ENCODE measurements around the gene PRAMEF6. TPM values are rescaled to one million over a fixed set of nuclear protein-coding genes. Genes with fewer than 3 reads are reported as not detected.
"Not testable (repeated sequence)": the region's sequence is repeated elsewhere in the genome, so short reads cannot be mapped to it uniquely, and the experiment has no call there.

The PRAMEF6 gene
- total RNA-seq: not detected
- polyA plus RNA-seq: not detected
- long read RNA-seq, donor 1: 0 reads
- long read RNA-seq, donor 2: 0 reads
- long read RNA-seq, donor 3: 0 reads

DNA sequence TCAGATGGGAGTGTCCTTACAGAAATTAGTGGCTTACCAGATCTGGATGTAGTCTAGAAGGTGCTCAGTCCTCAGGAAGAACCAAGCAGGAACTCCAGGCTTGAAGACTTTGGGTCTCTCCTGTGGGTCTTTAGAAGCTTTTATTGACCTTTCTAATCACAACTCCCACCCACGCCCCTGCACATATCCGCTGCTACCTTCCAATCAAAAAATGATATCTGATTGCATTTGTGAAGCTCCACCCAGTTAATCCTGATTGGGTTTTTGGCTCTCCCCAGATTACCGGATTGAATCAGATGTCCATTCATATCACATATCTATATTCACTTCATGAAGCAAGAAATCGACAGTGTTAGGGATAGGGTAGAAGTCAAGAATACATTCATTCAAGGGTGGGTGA lies at the start of gene PRAMEF6:
PRAMEF6 (minus strand) TSS at position 101 of the 400 bp plus-strand sequence. CDS start 5,062 bp downstream, outside the sequence.
- not testable (repeated sequence) for H3K4me1 ChIP-seq (ENCODE audit: insufficient read depth)

DNA sequence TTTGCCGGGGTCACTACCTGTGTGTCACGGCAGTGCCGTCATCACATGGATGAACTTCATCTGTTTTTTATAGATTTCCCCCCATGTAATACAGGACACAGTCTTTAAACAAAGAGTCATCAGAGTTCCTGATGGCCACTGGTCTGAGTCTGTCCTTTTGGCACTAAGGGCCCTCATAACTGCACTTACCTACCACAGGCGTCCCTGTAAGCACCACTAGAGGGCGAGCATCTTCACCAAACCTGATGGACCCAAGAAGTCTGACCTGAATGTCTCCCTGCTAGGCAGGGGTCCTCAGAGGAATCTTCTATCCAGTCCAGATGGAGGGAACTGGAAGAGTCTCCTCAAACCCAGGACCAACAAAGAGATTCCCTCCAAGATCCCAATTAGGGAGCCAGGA lies 23.0 kb downstream of the PRAMEF6 start:
- H3K27ac ChIP-seq; H3K4me1 ChIP-seq (ENCODE audit: insufficient read depth); H3K36me3 ChIP-seq; DNase-seq; intact Hi-C loops (cut with DNase I); H3K4me3 ChIP-seq; H3K27me3 ChIP-seq; H3K9me3 ChIP-seq: not testable (repeated sequence)
- WGBS, 3 donors: 0 to 46% methylated on average over 2 to 4 of the region's 5 CpGs; no CpG with 5 or more reads in 1 of the 3 donors

More for the DNA sequence above, at the start of gene PRAMEF6:
- DNase-seq; H3K36me3 ChIP-seq; H3K27me3 ChIP-seq; H3K27ac ChIP-seq; H3K9me3 ChIP-seq; H3K4me3 ChIP-seq; intact Hi-C loops (cut with DNase I): not testable (repeated sequence)
- WGBS, 3 donors: 87 to 92% (median 89%) methylated on average over 1 to 4 of the region's 4 CpGs

GRCh38 chr1:12921749-12922148 lies 25.6 kb downstream of the PRAMEF6 start:
- intact Hi-C loops (cut with DNase I); H3K4me3 ChIP-seq; H3K9me3 ChIP-seq; H3K27ac ChIP-seq; H3K36me3 ChIP-seq; H3K4me1 ChIP-seq (ENCODE audit: insufficient read depth); DNase-seq; H3K27me3 ChIP-seq: not testable (repeated sequence)
- WGBS, 3 donors: 69 to 72% (median 71%) methylated on average over 2 of the region's 2 CpGs

DNA sequence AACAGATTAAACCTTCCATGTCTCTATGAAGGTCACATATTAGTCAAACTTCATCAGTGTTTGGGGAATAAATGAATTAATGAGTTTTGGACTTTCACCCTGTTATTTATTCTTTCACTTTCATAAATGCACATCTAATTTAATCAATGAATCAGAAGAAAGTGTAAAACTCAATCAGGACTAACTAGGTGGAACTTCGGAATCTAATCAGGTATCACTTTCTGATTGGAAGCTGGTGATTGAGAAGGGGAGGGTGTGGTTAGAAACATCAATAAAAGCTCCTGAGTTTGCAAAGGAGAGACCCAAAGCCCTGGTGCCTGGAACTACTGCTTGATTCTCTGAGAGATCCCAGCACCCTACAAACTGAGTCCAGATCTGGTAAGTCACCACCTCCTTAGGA lies 31.1 kb downstream of the PRAMEF6 start, which contains the start of gene PRAMEF7:
PRAMEF7 (plus strand) TSS at position 301 of the 400 bp plus-strand sequence. CDS start 1,083 bp downstream, outside the sequence.
- H3K4me3 ChIP-seq; H3K27ac ChIP-seq; DNase-seq; H3K27me3 ChIP-seq; H3K36me3 ChIP-seq; H3K9me3 ChIP-seq; intact Hi-C loops (cut with DNase I); H3K4me1 ChIP-seq (ENCODE audit: insufficient read depth): not testable (repeated sequence)
- no CpG with 5 or more reads among the region's 1 CpG for WGBS, 3 donors

- DNase-seq; intact Hi-C loops (cut with DNase I); H3K27ac ChIP-seq; H3K36me3 ChIP-seq; H3K27me3 ChIP-seq; H3K4me3 ChIP-seq; H3K4me1 ChIP-seq (ENCODE audit: insufficient read depth); H3K9me3 ChIP-seq: not testable (repeated sequence)
- 62 to 100% (median 64%) methylated on average over 2 to 3 of the region's 5 CpGs for WGBS, 3 donors
These were observed 43.4 kb downstream of the PRAMEF6 start for GRCh38 chr1:12903793-12904572.

- H3K9me3 ChIP-seq; H3K36me3 ChIP-seq; H3K27ac ChIP-seq; H3K4me3 ChIP-seq; intact Hi-C loops (cut with DNase I); H3K27me3 ChIP-seq; H3K4me1 ChIP-seq (ENCODE audit: insufficient read depth); DNase-seq: not testable (repeated sequence)
These were observed 48.2 kb downstream of the PRAMEF6 start for GRCh38 chr1:12899186-12899585.

GRCh38 chr1:12898170-12898569 lies 49.2 kb downstream of the PRAMEF6 start, which contains the start of gene PRAMEF10:
Gene PRAMEF10, minus strand, starts transcription at chr1:12898270. Its CDS starts 2,423 bp downstream, at chr1:12895847.
- DNase-seq; H3K36me3 ChIP-seq; H3K4me3 ChIP-seq; H3K9me3 ChIP-seq; H3K27ac ChIP-seq; H3K4me1 ChIP-seq (ENCODE audit: insufficient read depth); H3K27me3 ChIP-seq; intact Hi-C loops (cut with DNase I): not testable (repeated sequence)
- WGBS, 3 donors: 57% methylated on average over 1 of the region's 1 CpG; no CpG with 5 or more reads in 2 of the 3 donors

Small RNA genes lying within 50 kb of the gene (small RNA-seq; reads per million reads assigned to genes)
- gene RNU6-1072P: not detected

Other genes starting within 250 kb of the PRAMEF6 start
- gene AADACL3, start 231.5 kb downstream of the PRAMEF6 start, total RNA-seq: not detected
- not detected for gene AADACL3, start 231.5 kb downstream of the PRAMEF6 start, polyA plus RNA-seq
- 1 to 10 TPM in 1 of 7 donors, under 1 TPM in 3, not detected in 3; 0.32 to 2.2 (median 0.76) TPM for gene CFAP107, start 201.4 kb downstream of the PRAMEF6 start, total RNA-seq
- not detected for gene CFAP107, start 201.4 kb downstream of the PRAMEF6 start, polyA plus RNA-seq
- not detected for gene PRAMEF12, start 173.8 kb downstream of the PRAMEF6 start, total RNA-seq
- gene PRAMEF12, start 173.8 kb downstream of the PRAMEF6 start, polyA plus RNA-seq: not detected
- gene PRAMEF1, start 156.2 kb downstream of the PRAMEF6 start, total RNA-seq: not detected
- not detected for gene PRAMEF1, start 156.2 kb downstream of the PRAMEF6 start, polyA plus RNA-seq
- not detected for gene PRAMEF11, start 116.2 kb downstream of the PRAMEF6 start, total RNA-seq
- gene PRAMEF11, start 116.2 kb downstream of the PRAMEF6 start, polyA plus RNA-seq: not detected
- not detected for gene HNRNPCL1, start 98.9 kb downstream of the PRAMEF6 start, total RNA-seq
- gene HNRNPCL1, start 98.9 kb downstream of the PRAMEF6 start, polyA plus RNA-seq: not detected
- not detected for gene PRAMEF2, start 90.5 kb downstream of the PRAMEF6 start, total RNA-seq
- not detected for gene PRAMEF2, start 90.5 kb downstream of the PRAMEF6 start, polyA plus RNA-seq
- not detected for gene PRAMEF4, start 61.4 kb downstream of the PRAMEF6 start, total RNA-seq
- gene PRAMEF4, start 61.4 kb downstream of the PRAMEF6 start, polyA plus RNA-seq: not detected
- gene PRAMEF10, start 49.3 kb downstream of the PRAMEF6 start, total RNA-seq: not detected
- not detected for gene PRAMEF10, start 49.3 kb downstream of the PRAMEF6 start, polyA plus RNA-seq
- gene PRAMEF7, start 31.0 kb downstream of the PRAMEF6 start, total RNA-seq: not detected
- not detected for gene PRAMEF7, start 31.0 kb downstream of the PRAMEF6 start, polyA plus RNA-seq
- not detected for gene PRAMEF27, start 109.0 kb upstream of the PRAMEF6 start, total RNA-seq
- not detected for gene PRAMEF27, start 109.0 kb upstream of the PRAMEF6 start, polyA plus RNA-seq
- not detected for gene HNRNPCL3, start 113.2 kb upstream of the PRAMEF6 start, total RNA-seq
- gene HNRNPCL3, start 113.2 kb upstream of the PRAMEF6 start, polyA plus RNA-seq: not detected
- gene PRAMEF25, start 123.2 kb upstream of the PRAMEF6 start, total RNA-seq: not detected
- not detected for gene PRAMEF25, start 123.2 kb upstream of the PRAMEF6 start, polyA plus RNA-seq
- not detected for gene HNRNPCL2, start 169.3 kb upstream of the PRAMEF6 start, total RNA-seq
- not detected for gene HNRNPCL2, start 169.3 kb upstream of the PRAMEF6 start, polyA plus RNA-seq
- gene PRAMEF26, start 208.4 kb upstream of the PRAMEF6 start, total RNA-seq: not detected
- gene PRAMEF26, start 208.4 kb upstream of the PRAMEF6 start, polyA plus RNA-seq: not detected
- not detected for gene HNRNPCL4, start 218.1 kb upstream of the PRAMEF6 start, total RNA-seq
- not detected for gene HNRNPCL4, start 218.1 kb upstream of the PRAMEF6 start, polyA plus RNA-seq
- not detected for gene PRAMEF9, start 224.3 kb upstream of the PRAMEF6 start, total RNA-seq
- not detected for gene PRAMEF9, start 224.3 kb upstream of the PRAMEF6 start, polyA plus RNA-seq

Data from ovary (tissue), 10 donors.